T47D (cell line): Measurements from ENCODE around the gene CMC2.

Experiments used
- DNase-seq, 2 experiments: peaks; one replicate each; pipeline versions ENCODE4 v3.0.0 to v3.0.0-alpha.2; 2011 to 2012; ENCODE audit warnings: low read depth in 1 of 2, low spot score in 1 of 2
- JUND ChIP-seq: IDR thresholded peaks from 2 replicates; pipeline ENCODE4 v1.6.1; 2012; ENCODE audit warnings: low read depth
- in situ Hi-C: cut with HindIII; loops from 2 replicates; pipeline ENCODE4 v1.10.0; 2016; ENCODE audit warnings: low sequenced_read_pairs, low pct_unique_long_range_greater_than_20kb

Gene CMC2

DNA sequence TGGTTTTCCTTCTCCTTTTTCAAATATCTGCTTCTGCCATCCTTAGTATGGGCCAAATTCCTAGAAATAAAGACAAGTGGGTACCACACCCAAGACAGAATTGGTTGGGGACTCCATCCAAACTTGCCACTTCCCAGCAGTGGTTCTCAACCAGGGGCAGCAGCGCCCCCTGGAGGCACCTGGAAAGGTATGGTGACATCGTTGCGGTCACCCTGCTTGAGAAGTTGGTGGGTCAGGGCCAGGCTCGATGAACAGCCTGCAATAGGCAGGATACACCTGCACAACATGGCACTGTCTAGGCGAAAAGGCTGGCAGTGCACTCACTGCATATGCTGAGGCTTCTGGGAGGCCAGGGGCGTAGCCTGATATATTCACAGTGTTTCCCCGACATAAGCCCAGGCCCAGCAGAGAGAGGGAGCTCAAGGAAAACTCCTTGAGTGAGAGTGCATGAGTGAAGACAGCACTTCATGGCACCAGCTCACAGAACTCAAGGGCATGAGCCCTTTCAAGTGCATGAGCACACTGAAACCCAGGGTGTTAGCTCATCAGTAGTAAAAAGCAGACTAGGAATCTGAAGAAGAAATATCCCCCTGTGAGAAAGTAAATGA is 57.7 kb downstream of the CMC2 start:
- in situ Hi-C loops, result no loop called here
- TF ChIP-seq JUND, result no peak
- no peak for DNase-seq

DNA sequence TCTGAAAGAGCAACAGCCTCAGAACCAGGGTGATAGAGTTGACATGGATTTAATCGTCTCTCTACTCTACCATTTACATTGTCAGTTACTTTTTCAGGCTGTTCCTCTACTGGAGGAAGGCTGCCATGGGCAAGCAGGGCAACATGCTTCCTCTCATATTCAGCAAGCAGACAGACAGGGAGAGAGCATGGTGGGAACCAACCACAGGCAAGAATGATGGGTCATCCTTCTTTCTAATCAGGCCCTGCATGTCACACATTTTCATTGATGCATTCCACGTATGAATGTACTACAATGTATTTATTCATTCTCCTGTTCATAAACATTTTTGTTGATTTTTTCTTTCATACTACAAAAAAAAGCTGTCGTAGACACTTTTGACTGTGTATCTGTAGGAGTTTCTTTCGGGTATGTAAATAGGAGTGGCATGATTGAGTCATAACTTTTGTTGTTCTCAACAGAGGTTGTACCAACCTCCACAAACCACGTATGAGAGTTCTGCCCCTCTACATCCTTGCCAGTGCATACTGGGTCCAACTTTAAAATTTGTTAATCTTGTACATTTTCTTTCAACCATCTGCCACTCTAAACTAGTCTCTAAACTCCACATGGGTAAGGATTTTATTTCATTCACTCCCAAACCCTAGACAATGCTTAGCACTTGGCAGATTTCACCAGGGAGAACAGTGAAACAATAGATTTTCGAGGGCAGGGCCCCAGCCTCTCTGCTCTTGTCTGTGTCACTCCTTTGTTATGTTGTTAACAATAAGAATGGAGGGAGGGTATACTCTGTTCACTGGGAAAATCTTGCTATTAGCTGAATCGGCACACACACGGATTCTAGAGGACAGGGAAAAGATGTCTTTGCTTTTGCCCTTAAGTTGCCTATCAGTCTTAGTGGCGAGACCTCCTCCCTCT is 58.7 kb downstream of the CMC2 start:
- in situ Hi-C loops, result no loop called here
- DNase-seq, result no peak
- no peak for TF ChIP-seq JUND

- in situ Hi-C loops, result no loop called here
- no peak for TF ChIP-seq JUND
- DNase-seq, result no peak
Observed at GRCh38 chr16:80947239-80947638, 59.4 kb downstream of the CMC2 start.

GRCh38 chr16:80946481-80946880 is 60.2 kb downstream of the CMC2 start:
- in situ Hi-C loops, result no loop called here
- no peak for TF ChIP-seq JUND

DNA sequence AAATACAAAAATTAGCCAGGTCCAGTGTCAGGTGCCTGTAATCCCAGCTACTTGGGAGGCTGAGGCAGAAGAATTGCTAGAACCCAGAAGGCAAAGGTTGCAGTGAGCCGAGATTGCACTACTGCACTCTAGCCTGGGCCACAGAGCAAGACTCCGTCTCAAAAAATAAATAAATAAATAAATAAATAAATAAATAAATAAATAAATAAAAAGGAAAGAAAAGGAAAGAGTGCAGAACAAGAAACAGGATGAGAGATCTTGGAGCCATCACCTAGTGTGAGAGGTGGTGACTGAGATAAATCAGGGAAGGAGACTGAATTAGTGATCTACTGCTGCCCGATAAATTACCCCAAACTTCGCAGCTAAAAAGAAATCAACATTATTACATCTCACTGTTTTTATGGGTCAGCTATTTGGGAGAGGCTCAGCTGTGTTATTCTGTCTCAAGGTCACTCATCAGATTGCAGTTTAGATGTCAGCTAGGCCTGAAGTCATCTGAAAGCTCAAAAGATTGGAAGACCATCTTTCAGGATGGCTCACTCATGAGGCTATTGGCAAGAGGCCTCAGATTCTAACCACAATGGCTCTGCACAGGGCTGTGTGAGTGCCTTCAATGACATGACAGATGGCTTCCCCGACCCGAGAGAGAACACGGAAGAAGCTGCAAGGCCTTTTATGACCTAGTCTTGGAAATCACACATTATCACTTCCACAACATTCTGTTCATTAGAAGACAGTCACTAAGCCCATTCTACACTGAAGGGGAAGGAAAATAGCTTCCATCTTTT is 66.4 kb downstream of the CMC2 start:
- in situ Hi-C loops, result no loop called here
- no peak for TF ChIP-seq JUND
- no peak for DNase-seq

More at GRCh38 chr16:80946481-80946880, 60.2 kb downstream of the CMC2 start:
- no peak for DNase-seq

GRCh38 chr16:80938879-80939260 is 67.8 kb downstream of the CMC2 start:
- in situ Hi-C loops, result no loop called here

DNA sequence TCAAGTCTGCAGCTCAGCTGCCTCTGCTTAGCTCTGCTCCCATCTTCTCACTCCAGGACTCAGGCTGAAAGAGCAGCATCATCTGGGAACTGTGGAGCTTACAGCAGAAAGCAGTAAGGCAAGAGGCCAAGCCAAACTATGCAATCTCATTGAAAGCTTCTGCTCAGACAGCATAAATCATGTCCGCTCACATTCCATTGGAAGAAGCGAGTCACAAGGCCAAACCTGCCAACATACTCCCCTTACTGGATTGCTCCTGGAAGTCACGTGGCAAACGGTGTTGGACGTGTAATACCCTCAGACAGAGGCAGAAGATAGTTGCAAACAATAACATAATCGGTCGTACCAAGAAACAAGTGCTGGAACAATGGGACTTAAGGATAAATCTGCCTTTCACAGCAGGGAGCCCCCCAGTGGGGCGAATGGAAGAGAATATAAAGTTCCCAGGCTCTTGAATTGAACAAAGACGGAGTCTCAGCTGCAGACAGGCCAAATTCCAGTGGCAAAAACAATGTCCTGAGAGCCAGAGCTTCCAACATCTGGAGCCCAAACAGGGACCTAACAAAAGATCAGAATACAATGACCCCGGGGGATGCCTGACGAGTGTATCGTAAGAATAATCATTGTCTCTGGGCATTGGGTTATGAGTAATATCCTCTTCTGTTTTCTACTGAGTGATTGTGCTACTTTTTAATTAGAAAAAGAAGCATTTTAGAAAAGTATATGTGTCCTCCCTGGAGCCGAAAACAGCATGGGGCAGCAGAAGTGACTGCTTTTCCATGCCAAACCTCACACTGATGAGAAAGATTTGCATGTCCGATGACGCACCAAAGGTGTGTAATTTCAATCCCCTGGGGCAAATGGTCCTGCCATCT is 68.4 kb downstream of the CMC2 start:
- in situ Hi-C loops, result no loop called here
- DNase-seq, result peak in 1 of 2 experiments; percentile 51
- TF ChIP-seq JUND, result no peak

More at GRCh38 chr16:80938879-80939260, 67.8 kb downstream of the CMC2 start:
- DNase-seq, result no peak
- no peak for TF ChIP-seq JUND

DNA sequence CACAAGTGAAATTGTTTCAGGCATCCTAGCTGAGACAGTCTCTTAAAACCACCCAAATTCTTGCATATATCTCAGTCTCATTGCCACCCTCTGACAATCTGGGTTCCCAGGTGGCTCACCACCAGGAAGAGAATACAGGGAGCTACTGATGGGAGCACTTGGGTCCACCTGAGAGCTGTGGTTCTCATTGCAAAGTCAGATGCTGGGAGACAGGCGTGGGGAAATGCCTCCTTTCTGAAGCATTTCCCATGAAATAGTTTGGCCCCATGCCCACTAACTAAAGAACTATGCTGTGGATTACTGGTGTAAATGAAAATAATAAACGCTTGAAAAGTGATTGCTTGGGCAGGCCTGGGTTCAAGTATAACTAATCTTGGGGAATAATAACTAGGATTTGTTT is 70.3 kb downstream of the CMC2 start:
- DNase-seq, result no peak
- TF ChIP-seq JUND, result no peak
- in situ Hi-C loops, result no loop called here

DNA sequence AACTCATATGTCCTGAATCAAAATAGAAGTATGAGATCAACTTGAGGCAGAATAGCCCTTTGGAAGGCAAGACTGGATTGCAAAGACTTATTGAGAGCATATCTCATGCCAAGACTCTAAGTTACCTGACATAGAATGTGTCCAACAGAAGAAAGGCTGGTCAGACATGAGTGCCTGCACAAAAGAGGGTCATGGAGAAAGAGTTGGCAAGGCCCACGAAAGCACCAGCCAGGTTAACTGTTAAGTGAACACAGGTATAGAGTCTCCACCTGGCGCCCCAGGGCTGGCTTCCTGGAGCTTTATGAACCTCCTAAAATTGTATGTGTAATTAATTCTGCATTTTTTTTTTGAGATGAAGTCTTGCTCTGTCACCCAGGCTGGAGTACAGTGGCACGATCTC is 71.0 kb downstream of the CMC2 start:
- no peak for TF ChIP-seq JUND
- in situ Hi-C loops, result no loop called here
- DNase-seq, result no peak

- in situ Hi-C loops, result no loop called here
- DNase-seq, result no peak
- no peak for TF ChIP-seq JUND
Observed at GRCh38 chr16:80932708-80933095, 74.0 kb downstream of the CMC2 start.

DNA sequence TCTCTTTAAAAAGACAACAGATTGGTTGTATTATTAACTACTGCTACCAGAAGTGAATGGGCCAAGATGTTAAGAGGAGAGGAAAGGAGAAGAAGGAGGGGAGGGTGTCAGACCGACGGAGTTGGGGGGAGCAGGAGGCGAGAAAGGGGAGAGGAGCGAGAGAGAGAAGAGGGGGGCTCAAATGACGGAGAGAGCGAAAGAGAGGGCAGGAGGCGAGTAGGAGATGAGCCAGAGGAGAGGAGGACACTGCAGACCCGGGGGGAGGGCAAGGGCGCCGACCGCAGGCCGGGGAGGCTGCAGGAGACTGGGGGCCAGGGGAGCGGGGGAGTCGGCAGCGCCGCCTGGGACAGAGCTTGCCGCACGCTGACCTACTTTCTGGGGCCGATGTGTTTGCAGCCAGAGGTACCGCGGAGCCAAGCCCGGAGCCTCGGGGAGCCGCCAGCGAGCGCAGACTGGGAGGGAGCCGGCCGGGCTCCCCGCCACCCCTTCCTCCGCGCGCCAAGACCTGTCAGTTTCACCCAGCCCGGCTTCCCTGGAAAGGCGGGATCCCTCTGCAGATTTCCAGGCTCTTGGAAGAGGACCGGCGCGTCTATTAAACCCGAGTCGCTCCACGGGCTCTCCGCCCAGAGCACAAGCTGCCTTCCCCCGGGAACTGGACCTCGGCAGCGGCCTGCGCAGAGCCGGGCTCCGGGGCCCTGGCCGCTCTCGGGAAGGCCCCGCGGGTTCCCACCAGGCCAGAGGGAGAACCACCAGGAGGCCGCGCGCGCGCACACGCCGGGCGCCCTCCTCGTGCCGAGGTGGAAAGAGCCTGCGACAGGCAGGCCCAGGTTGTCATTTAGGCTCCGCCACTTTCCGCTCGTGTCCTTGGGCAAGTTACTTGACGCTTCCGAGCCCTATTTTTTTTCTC is 74.6 kb downstream of the CMC2 start:
- no peak for TF ChIP-seq JUND
- in situ Hi-C loops, result no loop called here
- peak; percentile 68 to 74 for DNase-seq
